Measurements from ENCODE around the gene DNAAF6. TPM values are rescaled to one million over a fixed set of nuclear protein-coding genes. Genes with fewer than 3 reads are reported as not detected.
A peak's percentile ranks its signal among the peaks of the same experiment; 100 is the strongest.

Gene DNAAF6
- total RNA-seq, 1 donor from 2014 or later: not detected

- H3K27me3 Mint-ChIP-seq (ENCODE audit: low read depth, unreplicated experiment): no peaks in the 10 kb centered on the region
- Histone ChIP-seq H3K79me2 (ENCODE audit: insufficient read depth, low read length) (no peaks in the 10 kb centered on the region), H3K27me3 (ENCODE audit: insufficient read depth, low read length) (no peaks in the 10 kb centered on the region), H3K27ac (ENCODE audit: low read depth, low read length) (no peak overlapping the region), H4K20me1 (ENCODE audit: insufficient read depth, low read length) (no peaks in the 10 kb centered on the region), H3K4me1 (ENCODE audit: insufficient read depth, low read length) (no peaks in the 10 kb centered on the region), H3K4me3 (ENCODE audit: insufficient read depth, low read depth, low read length) (no peak overlapping the region), H3K4me2 (ENCODE audit: low read length) (no peak overlapping the region), H3K9ac (ENCODE audit: low read length) (no peak overlapping the region), H3K36me3 (ENCODE audit: insufficient read depth, low read length) (no peaks in the 10 kb centered on the region), H3K9me3 (ENCODE audit: insufficient read depth, low read depth, low read length) (no peaks in the 10 kb centered on the region), H2AFZ (ENCODE audit: low read depth, low read length) (no peak overlapping the region)
- H3K27ac Mint-ChIP-seq (ENCODE audit: unreplicated experiment): no peak overlapping the region
- FAIRE-seq (no peak), DNase-seq (ENCODE audit: low read depth) (no peak)
- no peaks in the 10 kb centered on the region for H3K4me1 Mint-ChIP-seq (ENCODE audit: low read depth, unreplicated experiment)
- no peaks in the 10 kb centered on the region for H3K36me3 Mint-ChIP-seq (ENCODE audit: low read depth, unreplicated experiment)
- no peaks in the 10 kb centered on the region for H3K9me3 Mint-ChIP-seq (ENCODE audit: unreplicated experiment)
- H3K4me3 Mint-ChIP-seq (ENCODE audit: unreplicated experiment): no peak overlapping the region
- no peak for TF ChIP-seq CTCF (IDR thresholded peaks at IDR 0.05; ENCODE audit: insufficient read depth, low read depth, low read length)
- no peak for TF ChIP-seq EZH2 (IDR thresholded peaks at IDR 0.05; ENCODE audit: insufficient read depth, low read length)
Observed at GRCh38 chrX:107228486-107228819, 22.0 kb downstream of the DNAAF6 start.

- no peaks in the 10 kb centered on the region for H3K9me3 ChIP-seq (ENCODE audit: insufficient read depth, low read depth, low read length)
- Mint-ChIP-seq H3K4me1 (ENCODE audit: low read depth, unreplicated experiment) (no peaks in the 10 kb centered on the region), H3K9me3 (ENCODE audit: unreplicated experiment) (peaks cover 3% of the 10 kb centered on the region), H3K36me3 (ENCODE audit: low read depth, unreplicated experiment) (no peaks in the 10 kb centered on the region), H3K27me3 (ENCODE audit: low read depth, unreplicated experiment) (peaks cover 15% of the 10 kb centered on the region), H3K27ac (ENCODE audit: unreplicated experiment) (no peak overlapping the region), H3K4me3 (ENCODE audit: unreplicated experiment) (no peak overlapping the region)
- FAIRE-seq: no peak
- H3K27ac ChIP-seq (ENCODE audit: low read depth, low read length): no peak overlapping the region
- no peak overlapping the region for H3K9ac ChIP-seq (ENCODE audit: low read length)
- H3K4me2 ChIP-seq (ENCODE audit: low read length): peak overlapping the region; percentile 30
- peak overlapping the region; percentile 10 for H2AFZ ChIP-seq (ENCODE audit: low read depth, low read length)
- no peaks in the 10 kb centered on the region for H3K79me2 ChIP-seq (ENCODE audit: insufficient read depth, low read length)
- no peaks in the 10 kb centered on the region for H3K36me3 ChIP-seq (ENCODE audit: insufficient read depth, low read length)
- no peaks in the 10 kb centered on the region for H4K20me1 ChIP-seq (ENCODE audit: insufficient read depth, low read length)
- TF ChIP-seq EZH2 (IDR thresholded peaks at IDR 0.05; ENCODE audit: insufficient read depth, low read length) (no peak), CTCF (IDR thresholded peaks at IDR 0.05; ENCODE audit: insufficient read depth, low read depth, low read length) (no peak)
- H3K4me3 ChIP-seq (ENCODE audit: insufficient read depth, low read depth, low read length): no peak overlapping the region
- no peak for DNase-seq (ENCODE audit: low read depth)
- H3K27me3 ChIP-seq (ENCODE audit: insufficient read depth, low read length): no peaks in the 10 kb centered on the region
- H3K4me1 ChIP-seq (ENCODE audit: insufficient read depth, low read length): no peaks in the 10 kb centered on the region
Observed at GRCh38 chrX:107272431-107272921, 66.1 kb downstream of the DNAAF6 start.

GRCh38 chrX:107273795-107274194, 67.4 kb downstream of the DNAAF6 start:
- no peak overlapping the region for H3K27ac Mint-ChIP-seq (ENCODE audit: unreplicated experiment)
- Histone ChIP-seq H4K20me1 (ENCODE audit: insufficient read depth, low read length) (no peaks in the 10 kb centered on the region), H3K36me3 (ENCODE audit: insufficient read depth, low read length) (no peaks in the 10 kb centered on the region), H3K27ac (ENCODE audit: low read depth, low read length) (no peak overlapping the region), H3K4me3 (ENCODE audit: insufficient read depth, low read depth, low read length) (no peak overlapping the region), H2AFZ (ENCODE audit: low read depth, low read length) (no peak overlapping the region), H3K4me1 (ENCODE audit: insufficient read depth, low read length) (no peaks in the 10 kb centered on the region), H3K79me2 (ENCODE audit: insufficient read depth, low read length) (no peaks in the 10 kb centered on the region), H3K9ac (ENCODE audit: low read length) (no peak overlapping the region), H3K27me3 (ENCODE audit: insufficient read depth, low read length) (no peaks in the 10 kb centered on the region), H3K4me2 (ENCODE audit: low read length) (no peak overlapping the region), H3K9me3 (ENCODE audit: insufficient read depth, low read depth, low read length) (no peaks in the 10 kb centered on the region)
- no peak for TF ChIP-seq CTCF (IDR thresholded peaks at IDR 0.05; ENCODE audit: insufficient read depth, low read depth, low read length)
- TF ChIP-seq EZH2 (IDR thresholded peaks at IDR 0.05; ENCODE audit: insufficient read depth, low read length): no peak
- H3K27me3 Mint-ChIP-seq (ENCODE audit: low read depth, unreplicated experiment): peaks cover 15% of the 10 kb centered on the region
- H3K4me3 Mint-ChIP-seq (ENCODE audit: unreplicated experiment): no peak overlapping the region
- no peak for DNase-seq (ENCODE audit: low read depth)
- no peaks in the 10 kb centered on the region for H3K4me1 Mint-ChIP-seq (ENCODE audit: low read depth, unreplicated experiment)
- H3K9me3 Mint-ChIP-seq (ENCODE audit: unreplicated experiment): peaks cover 3% of the 10 kb centered on the region
- H3K36me3 Mint-ChIP-seq (ENCODE audit: low read depth, unreplicated experiment): no peaks in the 10 kb centered on the region
- FAIRE-seq: no peak
